H9 (cell line): Measurements from ENCODE around the gene SPESP1. TPM values are rescaled to one million over a fixed set of nuclear protein-coding genes. Genes with fewer than 3 reads are reported as not detected.

Experiments used
- DNase-seq: peaks from one replicate; pipeline ENCODE4 v3.0.0-alpha.2; 2017
- H2AFZ ChIP-seq: one replicate; pipeline ENCODE4 v1.6.1; 2013; ENCODE audit warnings: mild to moderate bottlenecking, low read length, control low read depth, moderate library complexity
- H2AK5ac ChIP-seq: 2 replicates; pipeline ENCODE4 v1.6.1; 2013; ENCODE audit warnings: low read length, control low read depth, mixed read lengths; ENCODE audit not compliant: insufficient read length
- H2BK120ac ChIP-seq: one replicate; pipeline ENCODE4 v1.6.1; 2013; ENCODE audit warnings: low read depth, mild to moderate bottlenecking, low read length, control low read depth, inconsistent platforms; ENCODE audit not compliant: poor library complexity, severe bottlenecking
- H2BK12ac ChIP-seq: 2 replicates; pipeline ENCODE4 v1.6.1; 2013; ENCODE audit warnings: low read length, control low read depth, mixed read lengths, low read depth; ENCODE audit not compliant: insufficient read length
- H2BK15ac ChIP-seq: 2 replicates; pipeline ENCODE4 v1.6.1; 2013; ENCODE audit warnings: low read depth, low read length, control low read depth
- H2BK20ac ChIP-seq: one replicate; pipeline ENCODE4 v1.6.1; 2013; ENCODE audit warnings: low read depth, mild to moderate bottlenecking, low read length, control low read depth, inconsistent platforms; ENCODE audit not compliant: poor library complexity, severe bottlenecking
- H2BK5ac ChIP-seq: 2 replicates; pipeline ENCODE4 v1.6.1; 2013; ENCODE audit warnings: low read length, control low read depth, mixed read lengths; ENCODE audit not compliant: insufficient read length
- H3K14ac ChIP-seq: 2 replicates; pipeline ENCODE4 v1.6.1; 2013; ENCODE audit warnings: low read length, control low read depth; ENCODE audit not compliant: insufficient read depth
- H3K18ac ChIP-seq: 2 replicates; pipeline ENCODE4 v1.6.1; 2013; ENCODE audit warnings: low read depth, mild to moderate bottlenecking, mixed read lengths, low read length, control low read depth; ENCODE audit not compliant: insufficient read length
- H3K23ac ChIP-seq: 2 replicates; pipeline ENCODE4 v1.6.1; 2013; ENCODE audit warnings: low read length, control low read depth, mixed read lengths, low read depth; ENCODE audit not compliant: insufficient read length
- H3K23me2 ChIP-seq: 2 replicates; pipeline ENCODE4 v1.6.1; 2013; ENCODE audit warnings: low read depth, mild to moderate bottlenecking, mixed read lengths, low read length, control low read depth; ENCODE audit not compliant: insufficient read length, poor library complexity, severe bottlenecking
- H3K27ac ChIP-seq: 2 replicates; pipeline ENCODE4 v1.5.1; 2013; ENCODE audit warnings: low read length, control low read depth, mixed read lengths, low read depth; ENCODE audit not compliant: insufficient read length
- H3K27me3 ChIP-seq: 2 replicates; pipeline ENCODE4 v1.6.1; 2013; ENCODE audit warnings: low read length, control low read depth, inconsistent platforms; ENCODE audit not compliant: insufficient read depth
- H3K4ac ChIP-seq: 2 replicates; pipeline ENCODE4 v1.6.1; 2013; ENCODE audit warnings: low read depth, mild to moderate bottlenecking, control low read depth, inconsistent platforms, low read length, moderate library complexity
- H3K4me1 ChIP-seq: 2 replicates; pipeline ENCODE4 v1.6.1; 2013; ENCODE audit warnings: low read length, control low read depth, inconsistent platforms; ENCODE audit not compliant: insufficient read depth
- H3K4me2 ChIP-seq: 2 replicates; pipeline ENCODE4 v1.6.1; 2013; ENCODE audit warnings: low read length, control low read depth, mixed read lengths; ENCODE audit not compliant: insufficient read length, insufficient read depth
- H3K56ac ChIP-seq: 2 replicates; pipeline ENCODE4 v1.6.1; 2013; ENCODE audit warnings: low read depth, mild to moderate bottlenecking, mixed read lengths, low read length, control low read depth; ENCODE audit not compliant: insufficient read length
- H3K79me1 ChIP-seq: 2 replicates; pipeline ENCODE4 v1.6.1; 2013; ENCODE audit warnings: low read depth, mild to moderate bottlenecking, moderate library complexity, low read length, control low read depth, inconsistent platforms; ENCODE audit not compliant: insufficient read depth, poor library complexity, severe bottlenecking
- H3K79me2 ChIP-seq: 2 replicates; pipeline ENCODE4 v1.6.1; 2013; ENCODE audit warnings: low read length, control low read depth, inconsistent platforms; ENCODE audit not compliant: insufficient read depth
- H3K9ac ChIP-seq: 2 replicates; pipeline ENCODE4 v1.6.1; 2013; ENCODE audit warnings: low read length, control low read depth, mixed read lengths; ENCODE audit not compliant: insufficient read length; ENCODE audit errors: extremely low read depth
- H3K9me3 ChIP-seq: one replicate; pipeline ENCODE4 v1.6.1; 2013; ENCODE audit warnings: low read depth, low read length, inconsistent platforms; ENCODE audit not compliant: control insufficient read depth
- H3T11ph ChIP-seq: one replicate; pipeline ENCODE4 v1.6.1; 2013; ENCODE audit warnings: mild to moderate bottlenecking, low read length, control low read depth, inconsistent platforms
- H4K20me1 ChIP-seq: one replicate; pipeline ENCODE4 v1.6.1; 2013; ENCODE audit not compliant: control insufficient read depth, insufficient read length, insufficient read depth
- H4K5ac ChIP-seq: 2 replicates; pipeline ENCODE4 v1.6.1; 2013; ENCODE audit warnings: low read depth, mild to moderate bottlenecking, mixed read lengths, low read length, control low read depth; ENCODE audit not compliant: insufficient read length
- H4K8ac ChIP-seq: replicated peaks from 2 replicates; pipeline ENCODE4 v1.6.1; 2013; ENCODE audit warnings: low read length, control low read depth, mixed read lengths, low read depth; ENCODE audit not compliant: insufficient read length
- H4K91ac ChIP-seq: 2 replicates; pipeline ENCODE4 v1.6.1; 2013; ENCODE audit warnings: low read depth, mild to moderate bottlenecking, moderate library complexity, mixed read lengths, low read length, control low read depth; ENCODE audit not compliant: insufficient read length
- H3K27ac Mint-ChIP-seq, 3 experiments: 2 replicates in 2 of 3; 3 replicates in 1 of 3; pipeline ENCODE4 v1.8.0; 2020 to 2021; ENCODE audit warnings: mixed read lengths in 3 of 3, mild to moderate bottlenecking in 1 of 3, moderate library complexity in 1 of 3
- H3K27me3 Mint-ChIP-seq: 2 replicates; pipeline ENCODE4 v1.8.0; 2021; ENCODE audit warnings: low read depth, mild to moderate bottlenecking, moderate library complexity, mixed read lengths
- H3K36me3 Mint-ChIP-seq, 3 experiments: 2 replicates in 2 of 3; 3 replicates in 1 of 3; pipeline ENCODE4 v1.8.0; 2020 to 2021; ENCODE audit warnings: low read depth in 3 of 3, mixed read lengths in 3 of 3; ENCODE audit not compliant: insufficient read depth in 1 of 3
- H3K4me1 Mint-ChIP-seq, 2 experiments: 2 replicates each; pipeline ENCODE4 v1.8.0; 2020; ENCODE audit warnings: mixed read lengths in 2 of 2
- H3K4me3 Mint-ChIP-seq, 2 experiments: 2 replicates in 1 of 2; 3 replicates in 1 of 2; pipeline ENCODE4 v1.8.0; 2020 to 2021; ENCODE audit warnings: mild to moderate bottlenecking in 2 of 2, mixed read lengths in 2 of 2, moderate library complexity in 1 of 2
- H3K9me3 Mint-ChIP-seq, 2 experiments: 2 replicates in 1 of 2; 3 replicates in 1 of 2; pipeline ENCODE4 v1.8.0; 2020; ENCODE audit warnings: mild to moderate bottlenecking in 2 of 2, mixed read lengths in 2 of 2, moderate library complexity in 1 of 2
- WGBS: extraction: QIAGEN DNeasy Blood & Tissue Kit; methylation state at CpG from one replicate; pipeline ENCODE4 v1.1.7; 2013; ENCODE audit warnings: missing lambda C conversion rate, low lambda C conversion rate, mixed read lengths; ENCODE audit not compliant: insufficient read length; ENCODE audit errors: extremely low coverage; 5-methylcytosine and 5-hydroxymethylcytosine counted together
- total RNA-seq: library from RNA; stranded (reverse); gene quantifications from 2 replicates; pipeline ENCODE4 v1.2.1, GENCODE V29; 2021
- TF ChIP-seq, protein P1 (sequence below): fragments of 200-600 bp; sonication (generic); conservative IDR thresholded peaks from 3 replicates; pipeline ENCODE4 v1.8.0; 2021; ENCODE audit warnings: antibody characterized with exemption, mild to moderate bottlenecking

Gene SPESP1
- total RNA-seq, 1 experiment from 2014 or later, result not detected

DNA sequence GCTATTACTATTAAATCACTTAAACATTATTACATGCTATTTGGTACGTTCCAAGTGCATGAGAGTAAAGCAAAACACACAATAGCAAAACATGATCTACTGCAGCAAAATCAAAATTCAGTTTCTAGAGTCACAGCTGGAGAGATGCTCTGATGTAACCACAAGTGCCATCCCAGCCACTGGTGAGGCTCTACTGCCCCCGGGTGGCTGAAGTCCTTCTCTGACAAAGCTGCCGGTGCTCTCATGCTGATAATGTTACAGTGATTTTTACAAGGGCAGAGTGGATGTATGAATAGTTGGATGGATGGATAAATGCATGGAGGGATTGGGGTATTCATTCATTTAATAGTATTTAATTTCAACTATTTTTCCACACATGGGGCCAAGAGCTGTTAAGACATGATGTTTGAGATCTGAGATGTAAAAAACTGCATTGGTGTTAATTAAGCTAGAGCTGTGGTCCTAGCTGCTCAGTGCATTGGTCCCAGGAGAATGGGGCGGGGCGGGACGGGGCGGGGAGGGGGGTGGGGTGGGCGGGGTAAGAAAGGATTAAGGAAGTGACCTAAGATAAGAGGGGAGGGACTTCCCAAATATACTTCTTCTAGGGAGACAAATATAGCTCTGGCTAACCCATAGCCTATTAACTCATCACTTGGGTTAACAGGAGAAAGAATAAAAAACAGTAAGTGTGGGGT is 5.3 kb upstream of the SPESP1 start:
- H2AFZ ChIP-seq, result no peak overlapping the region
- H3K79me1 ChIP-seq, result no peaks in the 10 kb centered on the region
- no peak overlapping the region for H3T11ph ChIP-seq
- H2BK20ac ChIP-seq, result no peak overlapping the region
- H2AK5ac ChIP-seq, result no peak overlapping the region
- H4K20me1 ChIP-seq, result no peaks in the 10 kb centered on the region
- peak; percentile 83 for DNase-seq
- H3K14ac ChIP-seq, result no peak overlapping the region
- no peaks in the 10 kb centered on the region for H3K9me3 ChIP-seq
- WGBS, result no CpG with 5 or more reads among the region's 8 CpGs
- H3K23ac ChIP-seq, result no peak overlapping the region
- H3K79me2 ChIP-seq, result no peaks in the 10 kb centered on the region
- H3K23me2 ChIP-seq, result no peaks in the 10 kb centered on the region
- no peak overlapping the region for H3K27ac Mint-ChIP-seq
- H2BK12ac ChIP-seq, result no peak overlapping the region
- TF ChIP-seq, protein P1, sequence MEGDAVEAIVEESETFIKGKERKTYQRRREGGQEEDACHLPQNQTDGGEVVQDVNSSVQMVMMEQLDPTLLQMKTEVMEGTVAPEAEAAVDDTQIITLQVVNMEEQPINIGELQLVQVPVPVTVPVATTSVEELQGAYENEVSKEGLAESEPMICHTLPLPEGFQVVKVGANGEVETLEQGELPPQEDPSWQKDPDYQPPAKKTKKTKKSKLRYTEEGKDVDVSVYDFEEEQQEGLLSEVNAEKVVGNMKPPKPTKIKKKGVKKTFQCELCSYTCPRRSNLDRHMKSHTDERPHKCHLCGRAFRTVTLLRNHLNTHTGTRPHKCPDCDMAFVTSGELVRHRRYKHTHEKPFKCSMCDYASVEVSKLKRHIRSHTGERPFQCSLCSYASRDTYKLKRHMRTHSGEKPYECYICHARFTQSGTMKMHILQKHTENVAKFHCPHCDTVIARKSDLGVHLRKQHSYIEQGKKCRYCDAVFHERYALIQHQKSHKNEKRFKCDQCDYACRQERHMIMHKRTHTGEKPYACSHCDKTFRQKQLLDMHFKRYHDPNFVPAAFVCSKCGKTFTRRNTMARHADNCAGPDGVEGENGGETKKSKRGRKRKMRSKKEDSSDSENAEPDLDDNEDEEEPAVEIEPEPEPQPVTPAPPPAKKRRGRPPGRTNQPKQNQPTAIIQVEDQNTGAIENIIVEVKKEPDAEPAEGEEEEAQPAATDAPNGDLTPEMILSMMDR, result peak; percentile 97
- no peak overlapping the region for H3K27ac ChIP-seq
- H3K4me2 ChIP-seq, result no peak overlapping the region
- H3K9ac ChIP-seq, result no peak overlapping the region
- H3K4me1 Mint-ChIP-seq, result peaks cover 0 to 7% of the 10 kb centered on the region in 2 experiments; a peak in 2 of 4 replicates
- H4K8ac ChIP-seq, result no peak overlapping the region
- no peak overlapping the region for H4K5ac ChIP-seq
- no peak overlapping the region for H3K4ac ChIP-seq
- no peak overlapping the region for H3K4me3 Mint-ChIP-seq
- H2BK15ac ChIP-seq, result no peak overlapping the region
- H3K27me3 Mint-ChIP-seq, result peaks cover 2% of the 10 kb centered on the region; the same call in 1 of the 2 replicates
- H4K91ac ChIP-seq, result no peak overlapping the region
- no peak overlapping the region for H3K56ac ChIP-seq
- H3K4me1 ChIP-seq, result no peaks in the 10 kb centered on the region
- peaks cover 0 to 4% of the 10 kb centered on the region in 2 experiments; a peak in 2 of 5 replicates for H3K9me3 Mint-ChIP-seq
- H2BK5ac ChIP-seq, result no peak overlapping the region
- H3K36me3 Mint-ChIP-seq, result peaks cover 0 to 4% (median 0%) of the 10 kb centered on the region in 3 experiments; a peak in 4 of 7 replicates
- no peaks in the 10 kb centered on the region for H3K27me3 ChIP-seq
- no peak overlapping the region for H2BK120ac ChIP-seq
- H3K18ac ChIP-seq, result no peak overlapping the region
